Transverse colon (tissue), 4 donors: ENCODE data around the gene SLC25A25. TPM values are rescaled to one million over a fixed set of nuclear protein-coding genes. Genes with fewer than 3 reads are reported as not detected.

Source experiments
- DNase-seq: peaks from one replicate; pipeline ENCODE4 v3.0.0-alpha.2; 2019
- H3K27ac ChIP-seq, 4 donors: fragments of 200-600 bp; sonication (generic); 2 replicates each; pipeline ENCODE4 v1.5.1; 2016 to 2018; ENCODE audit warnings: inconsistent platforms in 4 of 4
- H3K27me3 ChIP-seq: fragments of 200-600 bp; sonication (generic); 2 replicates; pipeline ENCODE4 v1.5.1; 2017; ENCODE audit warnings: inconsistent platforms
- H3K36me3 ChIP-seq, 4 donors: fragments of 200-600 bp; sonication (generic); 2 replicates each; pipeline ENCODE4 v1.5.1; 2017 to 2019; ENCODE audit warnings: inconsistent platforms in 4 of 4
- H3K4me1 ChIP-seq, 4 donors: fragments of 200-600 bp; sonication (generic); 2 replicates each; pipeline ENCODE4 v1.5.1; 2017 to 2020; ENCODE audit warnings: inconsistent platforms in 4 of 4
- H3K4me3 ChIP-seq, 4 donors: fragments of 200-600 bp; sonication (generic); 1 replicate in 1 of 4; 2 replicates in 3 of 4; pipeline versions ENCODE4 v1.5.1 to v1.6.1; 2017 to 2019; ENCODE audit warnings: inconsistent platforms in 4 of 4
- H3K9me3 ChIP-seq, 2 donors: fragments of 200-600 bp; sonication (generic); 2 replicates each; pipeline ENCODE4 v1.5.1; 2017 to 2019; ENCODE audit warnings: inconsistent platforms in 2 of 2
- CTCF ChIP-seq, 5 experiments: fragments of 200-600 bp in 3 of 5; fragments of 450-650 bp in 2 of 5; sonication (generic) in 3 of 5; IDR thresholded peaks; 1 replicate in 2 of 5; 2 replicates in 3 of 5; pipeline ENCODE4 v1.5.1; 2016 to 2017; ENCODE audit warnings: antibody characterized with exemption in 5 of 5, inconsistent platforms in 3 of 5, mild to moderate bottlenecking in 2 of 5, moderate library complexity in 1 of 5
- EP300 ChIP-seq: sonication (generic); formaldehyde crosslinking; IDR thresholded peaks from one replicate; pipeline ENCODE4 v1.6.1; 2017; ENCODE audit warnings: antibody characterized with exemption, low read depth
- POLR2A ChIP-seq: fragments of 450-650 bp; IDR thresholded peaks from one replicate; pipeline ENCODE4 v1.6.1; 2016; ENCODE audit warnings: antibody characterized with exemption, mild to moderate bottlenecking, moderate library complexity
- POLR2AphosphoS5 ChIP-seq, 3 donors: sonication (generic); formaldehyde crosslinking; IDR thresholded peaks; one replicate each; pipeline ENCODE4 v1.6.1; 2016; ENCODE audit warnings: antibody characterized with exemption in 3 of 3
- WGBS, 2 donors: methylation state at CpG; one replicate each; pipeline ENCODE4 v1.1.5; 2018; ENCODE audit warnings: low coverage in 1 of 2; 5-methylcytosine and 5-hydroxymethylcytosine counted together
- in situ Hi-C, 4 donors: fragments of 200-750 bp; cut with MboI; loops; one replicate each; pipeline versions ENCODE4 v1.15.0 to v1.15.1; 2017; ENCODE audit warnings: low sequenced_read_pairs in 3 of 4, low pct_ligation_motif_present in 1 of 4, low pct_unique_long_range_greater_than_20kb in 1 of 4
- intact Hi-C: fragments of 100-400 bp; cut with DNase I; formaldehyde crosslinking; loops from one replicate; pipeline ENCODE4 v1.15.1; 2023; ENCODE audit warnings: low total_unique reads
- total RNA-seq, 4 donors: library from RNA; depleted of rRNA; stranded (reverse); fragments of >200 nt; gene quantifications; one replicate each; pipeline ENCODE4 v1.1.0, GENCODE V29; 2016

The SLC25A25 gene
- total RNA-seq, 4 donors from 2014 or later = 25.5 to 35.5 (median 32.5) TPM

- no peak overlapping the region for H3K27ac ChIP-seq
- no peaks in the 10 kb centered on the region for H3K27me3 ChIP-seq
- H3K4me1 ChIP-seq = peaks cover 2 to 14% (median 10%) of the 10 kb centered on the region in 4 donors
- no peaks in the 10 kb centered on the region for H3K36me3 ChIP-seq
- WGBS, 2 donors = 83% methylated on average over 11 of the region's 13 CpGs; no CpG with 5 or more reads in 1 of the 2 donors
- TF ChIP-seq EP300 (no peak), CTCF (IDR thresholded peaks at IDR 0.05) (no peak), POLR2AphosphoS5 (IDR thresholded peaks at IDR 0.05) (no peak), POLR2A (no peak)
- intact Hi-C loops (no loop called here), in situ Hi-C loops (no loop called here)
- no peak overlapping the region for H3K4me3 ChIP-seq
- no peak for DNase-seq
- no peaks in the 10 kb centered on the region for H3K9me3 ChIP-seq
These were observed 86.1 kb downstream of the SLC25A25 start for GRCh38 chr9:128153947-128154695.

DNA sequence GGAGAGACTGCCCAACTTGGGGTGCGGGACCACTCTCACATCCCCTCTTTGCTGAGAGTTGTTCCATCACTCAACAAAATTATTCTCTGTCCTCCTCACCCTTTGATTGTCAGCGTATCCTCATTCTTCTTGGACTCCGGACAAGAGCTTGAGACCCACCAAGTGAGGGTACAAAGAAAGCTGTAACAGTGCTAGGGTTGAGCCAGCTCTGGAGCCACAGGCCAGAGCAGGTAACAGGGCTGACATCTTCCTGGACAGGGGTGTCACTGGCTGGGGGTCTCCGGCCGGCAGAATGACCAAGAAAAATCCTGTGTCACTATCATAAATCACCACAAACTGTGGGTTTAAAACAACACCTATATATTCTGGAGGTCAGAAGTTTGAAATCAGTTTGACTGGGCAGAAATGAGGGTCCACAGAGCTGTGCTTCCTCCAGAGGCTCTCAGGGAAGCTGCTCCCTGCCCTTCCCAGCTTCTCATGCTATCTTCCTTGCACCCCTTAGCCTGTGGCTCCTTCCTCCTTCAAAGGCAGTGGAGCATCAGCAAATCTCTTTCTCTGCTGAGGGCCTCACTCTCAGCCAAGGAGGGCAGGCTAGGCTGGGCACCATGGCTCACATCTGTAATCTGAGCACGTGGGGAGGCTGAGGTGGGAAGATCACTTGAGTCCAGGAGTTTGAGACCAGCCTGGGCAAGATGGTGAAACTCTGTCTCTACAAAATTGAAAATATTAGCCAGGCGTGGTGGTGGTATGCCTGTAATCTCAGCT is 87.9 kb downstream of the SLC25A25 start:
- in situ Hi-C loops (no loop called here), intact Hi-C loops (no loop called here)
- Histone ChIP-seq H3K9me3 (no peaks in the 10 kb centered on the region), H3K4me1 (peaks cover 0 to 13% (median 9%) of the 10 kb centered on the region in 4 donors), H3K27me3 (no peaks in the 10 kb centered on the region), H3K4me3 (no peak overlapping the region), H3K27ac (no peak overlapping the region), H3K36me3 (no peaks in the 10 kb centered on the region)
- TF ChIP-seq POLR2A = no peak
- TF ChIP-seq CTCF (IDR thresholded peaks at IDR 0.05) = no peak
- no peak for DNase-seq
- 83 to 100% methylated on average over 1 to 7 of the region's 7 CpGs for WGBS, 2 donors

Other genes starting within 250 kb of the SLC25A25 start
- gene ENG, start 213.6 kb upstream of the SLC25A25 start, total RNA-seq = 10 to 100 TPM; 10.6 to 23.9 (median 17.0) TPM
- 100 to 1,000 TPM in 1 of 4 donors, 10 to 100 TPM in 3; 24.7 to 110 (median 62.4) TPM for gene AK1, start 190.6 kb upstream of the SLC25A25 start, total RNA-seq
- gene ST6GALNAC6, start 168.6 kb upstream of the SLC25A25 start, total RNA-seq = 10 to 100 TPM; 41.0 to 80.4 (median 75.7) TPM
- gene ST6GALNAC4, start 151.2 kb upstream of the SLC25A25 start, total RNA-seq = 10 to 100 TPM; 16.7 to 66.1 (median 47.3) TPM
- 1 to 10 TPM in 1 of 4 donors, not detected in 3; 4.6 TPM for gene PIP5KL1, start 137.5 kb upstream of the SLC25A25 start, total RNA-seq
- gene DPM2, start 130.4 kb upstream of the SLC25A25 start, total RNA-seq = 100 to 1,000 TPM in 1 of 4 donors, 10 to 100 TPM in 3; 20.6 to 249 (median 26.3) TPM
- 100 to 1,000 TPM in 2 of 4 donors, 10 to 100 TPM in 2; 77.0 to 230 (median 96.7) TPM for gene EEIG1, start 87.2 kb upstream of the SLC25A25 start, total RNA-seq
- gene NAIF1, start 912 bp upstream of the SLC25A25 start, total RNA-seq = 10 to 100 TPM in 3 of 4 donors, under 1 TPM in 1; 0.60 to 23.2 (median 14.0) TPM
- gene PTGES2, start 59.5 kb downstream of the SLC25A25 start, total RNA-seq = 100 to 1,000 TPM; 109 to 434 (median 164) TPM
- gene LCN2, start 81.2 kb downstream of the SLC25A25 start, total RNA-seq = 100 to 1,000 TPM in 1 of 4 donors, 10 to 100 TPM in 2, 1 to 10 TPM in 1; 8.6 to 115 (median 37.3) TPM
- 100 to 1,000 TPM in 3 of 4 donors, 10 to 100 TPM in 1; 97.3 to 178 (median 149) TPM for gene BBLN, start 92.0 kb downstream of the SLC25A25 start, total RNA-seq
- gene CIZ1, start 123.3 kb downstream of the SLC25A25 start, total RNA-seq = 100 to 1,000 TPM in 1 of 4 donors, 10 to 100 TPM in 3; 59.9 to 211 (median 73.0) TPM
- gene DNM1, start 135.1 kb downstream of the SLC25A25 start, total RNA-seq = 10 to 100 TPM in 2 of 4 donors, 1 to 10 TPM in 2; 7.5 to 41.8 (median 14.3) TPM
- 100 to 1,000 TPM in 1 of 4 donors, 10 to 100 TPM in 3; 69.9 to 206 (median 75.5) TPM for gene GOLGA2, start 207.8 kb downstream of the SLC25A25 start, total RNA-seq
- gene SWI5, start 208.0 kb downstream of the SLC25A25 start, total RNA-seq = 10 to 100 TPM in 2 of 4 donors, 1 to 10 TPM in 1, not detected in 1; 7.8 to 20.8 (median 20.8) TPM